Mucosa of stomach (tissue), 1 donor: ENCODE results near the gene SIK3.

Experiments used
- H3K27me3 ChIP-seq: one replicate; pipeline ENCODE4 v1.7.0; 2013; ENCODE audit warnings: mild to moderate bottlenecking, low read length; ENCODE audit not compliant: control insufficient read depth, insufficient read depth
- H3K36me3 ChIP-seq: one replicate; pipeline ENCODE4 v1.7.0; 2013; ENCODE audit warnings: low read length; ENCODE audit not compliant: control insufficient read depth, insufficient read depth
- H3K4me1 ChIP-seq: one replicate; pipeline ENCODE4 v1.7.0; 2013; ENCODE audit warnings: mild to moderate bottlenecking, low read length; ENCODE audit not compliant: control insufficient read depth, insufficient read depth
- H3K4me3 ChIP-seq: one replicate; pipeline ENCODE4 v1.7.0; 2013; ENCODE audit warnings: low read length
- H3K9ac ChIP-seq: one replicate; pipeline ENCODE4 v1.7.0; 2013; ENCODE audit warnings: mild to moderate bottlenecking, low read length, moderate library complexity
- H3K9me3 ChIP-seq: one replicate; pipeline ENCODE4 v1.7.0; 2013; ENCODE audit warnings: mild to moderate bottlenecking, low read length, moderate library complexity; ENCODE audit not compliant: control insufficient read depth
- donor health status: Pancreatic carcinoma.

SIK3 gene

GRCh38 chr11:116927163-116927974 lies 170.9 kb downstream of the SIK3 start:
- no peaks in the 10 kb centered on the region for H3K9me3 ChIP-seq
- H3K36me3 ChIP-seq: no peaks in the 10 kb centered on the region
- peaks cover 17% of the 10 kb centered on the region for H3K4me1 ChIP-seq
- no peak overlapping the region for H3K9ac ChIP-seq
- no peak overlapping the region for H3K4me3 ChIP-seq
- no peaks in the 10 kb centered on the region for H3K27me3 ChIP-seq

- Histone ChIP-seq H3K4me3 (no peak overlapping the region), H3K9me3 (no peaks in the 10 kb centered on the region), H3K36me3 (no peaks in the 10 kb centered on the region), H3K4me1 (peaks cover under 1% of the 10 kb centered on the region), H3K9ac (no peak overlapping the region), H3K27me3 (no peaks in the 10 kb centered on the region)
Observed at GRCh38 chr11:116925050-116925449, 173.2 kb downstream of the SIK3 start.

DNA sequence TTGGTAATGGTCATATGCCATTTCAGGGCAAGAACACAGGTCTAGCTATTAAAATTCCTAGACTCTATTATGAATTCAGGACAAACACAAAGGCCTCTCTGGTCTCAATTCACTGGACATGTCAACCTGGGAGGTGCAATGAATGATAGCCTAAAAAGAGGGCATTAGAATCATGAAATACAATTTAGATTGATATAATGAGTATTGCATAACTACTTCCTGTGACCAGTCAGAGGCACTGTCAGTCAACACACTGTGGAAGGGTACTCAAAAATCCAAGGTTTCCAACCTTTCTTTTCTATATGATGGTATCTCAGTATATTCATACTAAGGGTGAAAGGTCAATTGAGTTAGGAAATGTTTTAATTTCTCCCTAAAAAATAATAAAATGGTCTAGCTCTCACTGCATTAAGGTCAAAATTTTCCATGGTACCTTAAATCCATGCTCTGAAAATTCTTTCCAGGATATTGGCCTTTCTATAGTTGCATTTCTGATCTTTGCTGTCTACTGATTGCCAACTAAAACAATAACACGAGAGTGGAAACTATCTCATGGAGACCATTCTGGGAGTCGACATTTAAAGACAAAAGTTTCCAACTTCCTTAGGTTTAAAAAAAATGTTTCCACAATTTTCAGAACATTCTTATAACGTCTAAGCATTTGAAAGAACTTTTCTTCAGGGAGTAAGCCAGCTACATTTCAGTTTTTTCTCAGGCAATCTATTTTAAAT lies 179.1 kb downstream of the SIK3 start:
- no peaks in the 10 kb centered on the region for H3K9me3 ChIP-seq
- H3K4me3 ChIP-seq: no peak overlapping the region
- no peaks in the 10 kb centered on the region for H3K4me1 ChIP-seq
- no peaks in the 10 kb centered on the region for H3K36me3 ChIP-seq
- no peaks in the 10 kb centered on the region for H3K27me3 ChIP-seq
- no peak overlapping the region for H3K9ac ChIP-seq

DNA sequence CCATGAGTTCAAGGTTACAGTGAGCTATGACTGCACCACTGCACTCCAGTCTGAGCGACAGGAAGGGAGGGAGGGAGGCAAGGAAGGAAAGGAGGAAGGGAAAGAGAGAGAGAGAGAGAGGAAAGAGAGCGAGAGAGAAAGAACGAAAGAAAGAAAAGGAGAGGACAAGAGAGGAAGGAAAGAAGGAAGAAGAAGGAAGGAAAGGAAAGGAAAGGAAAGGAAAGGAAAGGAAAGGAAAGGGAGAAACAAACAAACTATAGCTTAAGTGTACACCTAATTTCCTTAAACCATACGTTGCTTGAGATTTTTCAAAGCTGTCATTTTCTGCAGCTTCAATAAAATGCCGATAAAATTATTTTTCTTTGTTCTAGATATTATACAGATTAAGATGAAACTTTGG lies 180.6 kb downstream of the SIK3 start:
- H3K27me3 ChIP-seq: no peaks in the 10 kb centered on the region
- no peak overlapping the region for H3K4me3 ChIP-seq
- H3K9ac ChIP-seq: no peak overlapping the region

DNA sequence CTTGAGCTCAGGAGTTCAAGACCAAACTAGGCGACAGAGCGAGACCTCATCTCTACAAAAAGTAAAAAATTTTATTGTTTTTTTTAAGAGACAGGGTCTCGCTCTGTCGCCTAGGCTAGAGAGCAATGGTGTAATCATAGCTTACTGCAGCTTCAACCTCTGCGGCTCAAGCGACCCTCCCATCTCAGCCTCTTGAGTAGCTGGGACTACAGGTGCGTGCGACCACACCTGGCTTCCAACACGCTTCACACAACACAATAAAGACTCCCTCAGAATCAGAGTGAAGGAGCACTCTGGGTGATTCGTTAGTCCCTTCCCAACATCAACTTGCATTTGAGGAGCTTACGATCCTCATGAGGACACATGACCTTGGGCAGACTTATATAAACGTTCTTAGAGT lies 181.3 kb downstream of the SIK3 start:
- no peaks in the 10 kb centered on the region for H3K9me3 ChIP-seq
- no peak overlapping the region for H3K9ac ChIP-seq
- H3K36me3 ChIP-seq: no peaks in the 10 kb centered on the region
- no peaks in the 10 kb centered on the region for H3K27me3 ChIP-seq
- H3K4me1 ChIP-seq: no peaks in the 10 kb centered on the region
- H3K4me3 ChIP-seq: no peak overlapping the region

More for the DNA sequence above, 180.6 kb downstream of the SIK3 start:
- no peaks in the 10 kb centered on the region for H3K36me3 ChIP-seq
- H3K9me3 ChIP-seq: no peaks in the 10 kb centered on the region
- no peaks in the 10 kb centered on the region for H3K4me1 ChIP-seq

DNA sequence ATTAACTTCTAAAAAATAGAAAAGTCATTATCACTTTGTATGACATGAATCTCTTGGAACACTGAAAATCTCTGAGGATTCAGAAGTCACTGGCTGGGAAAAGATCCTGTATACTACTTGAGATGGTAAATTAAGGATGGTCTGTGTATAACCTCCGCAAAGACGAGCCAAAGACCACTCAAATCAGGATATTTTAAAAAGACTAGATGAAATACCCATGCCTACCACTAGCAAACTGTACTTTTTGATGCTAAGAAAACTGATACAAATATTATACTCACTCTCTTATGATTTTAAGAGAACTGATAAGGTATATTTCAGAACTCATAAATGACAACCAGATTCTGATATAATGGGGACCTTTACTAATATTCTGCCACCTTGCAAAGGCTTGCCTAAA lies 182.2 kb downstream of the SIK3 start:
- no peak overlapping the region for H3K9ac ChIP-seq
- H3K4me3 ChIP-seq: no peak overlapping the region
- no peaks in the 10 kb centered on the region for H3K9me3 ChIP-seq
- no peaks in the 10 kb centered on the region for H3K36me3 ChIP-seq
- H3K4me1 ChIP-seq: no peaks in the 10 kb centered on the region
- no peaks in the 10 kb centered on the region for H3K27me3 ChIP-seq

DNA sequence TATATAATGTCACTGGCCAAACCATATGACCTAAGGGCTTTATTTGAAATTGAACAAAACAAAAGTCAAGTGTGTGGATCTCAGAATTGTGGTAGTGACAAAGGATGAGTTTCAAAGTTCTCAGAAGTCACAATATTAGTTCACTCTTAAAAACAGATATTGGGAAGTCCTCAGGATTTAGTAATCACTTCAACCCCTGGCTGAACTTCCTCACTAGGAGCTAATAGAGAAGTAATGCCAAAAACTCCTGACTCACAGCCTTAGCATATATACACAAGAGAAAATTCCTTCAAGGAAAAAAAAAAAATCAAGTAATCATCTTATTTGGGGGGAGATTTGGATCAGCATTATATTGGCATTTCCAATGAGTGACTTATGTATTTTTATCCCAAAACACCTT lies 185.2 kb downstream of the SIK3 start:
- Histone ChIP-seq H3K9ac (no peak overlapping the region), H3K4me3 (no peak overlapping the region), H3K27me3 (no peaks in the 10 kb centered on the region), H3K36me3 (no peaks in the 10 kb centered on the region), H3K4me1 (no peaks in the 10 kb centered on the region), H3K9me3 (no peaks in the 10 kb centered on the region)

DNA sequence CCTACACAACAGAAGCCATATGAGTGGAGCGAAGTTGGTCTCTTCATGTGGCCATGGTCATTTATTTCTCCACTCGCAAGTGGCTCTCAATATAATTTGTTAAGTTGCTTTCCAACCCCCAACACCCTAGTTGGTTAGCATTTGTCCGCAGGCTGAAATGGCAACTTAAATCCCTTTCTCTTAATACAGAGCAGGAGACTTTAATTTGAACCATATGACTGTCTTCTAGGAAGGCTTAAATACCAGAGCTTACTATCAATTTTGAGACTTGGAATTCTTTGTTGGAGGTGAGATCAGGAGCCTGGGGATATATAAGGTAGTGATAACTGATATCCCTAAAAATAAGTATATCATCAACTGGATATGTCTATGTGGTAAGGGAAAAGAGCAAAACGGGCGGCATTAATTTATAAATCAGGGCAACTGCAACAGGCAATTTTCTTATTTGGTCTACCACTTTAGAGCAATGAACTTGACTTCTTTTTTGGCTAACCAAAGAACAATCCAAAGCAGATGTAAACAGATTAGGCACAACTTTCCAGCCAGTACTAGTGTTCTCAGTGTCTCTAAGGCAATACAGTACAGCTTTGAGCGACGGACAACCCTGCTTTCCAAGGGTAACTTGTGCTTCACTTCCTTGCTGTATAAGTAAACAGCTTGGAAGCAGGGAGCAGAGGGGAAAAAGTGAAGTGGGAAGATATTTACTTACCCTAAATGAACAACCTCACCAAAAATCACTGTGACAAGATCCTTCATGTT lies 186.1 kb downstream of the SIK3 start:
- no peak overlapping the region for H3K4me3 ChIP-seq
- H3K9ac ChIP-seq: no peak overlapping the region
- no peaks in the 10 kb centered on the region for H3K36me3 ChIP-seq
- H3K27me3 ChIP-seq: no peaks in the 10 kb centered on the region
- H3K9me3 ChIP-seq: no peaks in the 10 kb centered on the region
- H3K4me1 ChIP-seq: no peaks in the 10 kb centered on the region

- H3K4me3 ChIP-seq: no peak overlapping the region
- no peak overlapping the region for H3K9ac ChIP-seq
- H3K4me1 ChIP-seq: no peaks in the 10 kb centered on the region
- no peaks in the 10 kb centered on the region for H3K9me3 ChIP-seq
- H3K36me3 ChIP-seq: no peaks in the 10 kb centered on the region
- no peaks in the 10 kb centered on the region for H3K27me3 ChIP-seq
Observed at GRCh38 chr11:116910847-116911246, 187.4 kb downstream of the SIK3 start.

DNA sequence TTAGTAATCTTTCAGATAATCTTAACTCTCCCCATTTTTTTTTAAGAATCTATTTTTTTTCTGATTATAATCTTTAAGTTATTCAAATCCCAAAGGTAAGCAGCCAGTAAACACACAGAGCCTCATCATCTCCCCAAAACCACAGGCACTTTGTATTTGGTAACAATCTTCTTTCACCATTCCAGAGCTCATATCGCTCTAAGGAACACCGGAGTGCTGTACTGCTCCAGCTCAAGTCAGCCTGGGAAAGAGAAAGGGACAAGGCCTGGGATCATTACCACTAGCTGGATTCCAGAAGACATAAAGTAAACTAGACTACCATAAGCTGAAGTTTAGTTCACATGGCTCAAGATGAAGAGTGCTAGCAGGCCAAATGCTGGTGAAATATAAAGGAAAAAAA lies 187.8 kb downstream of the SIK3 start:
- Histone ChIP-seq H3K9ac (no peak overlapping the region), H3K27me3 (no peaks in the 10 kb centered on the region), H3K4me1 (no peaks in the 10 kb centered on the region), H3K36me3 (no peaks in the 10 kb centered on the region), H3K9me3 (no peaks in the 10 kb centered on the region), H3K4me3 (no peak overlapping the region)

GRCh38 chr11:116909245-116909644 lies 189.0 kb downstream of the SIK3 start:
- Histone ChIP-seq H3K9me3 (no peaks in the 10 kb centered on the region), H3K4me3 (no peak overlapping the region), H3K9ac (no peak overlapping the region), H3K4me1 (no peaks in the 10 kb centered on the region), H3K27me3 (no peaks in the 10 kb centered on the region), H3K36me3 (no peaks in the 10 kb centered on the region)

DNA sequence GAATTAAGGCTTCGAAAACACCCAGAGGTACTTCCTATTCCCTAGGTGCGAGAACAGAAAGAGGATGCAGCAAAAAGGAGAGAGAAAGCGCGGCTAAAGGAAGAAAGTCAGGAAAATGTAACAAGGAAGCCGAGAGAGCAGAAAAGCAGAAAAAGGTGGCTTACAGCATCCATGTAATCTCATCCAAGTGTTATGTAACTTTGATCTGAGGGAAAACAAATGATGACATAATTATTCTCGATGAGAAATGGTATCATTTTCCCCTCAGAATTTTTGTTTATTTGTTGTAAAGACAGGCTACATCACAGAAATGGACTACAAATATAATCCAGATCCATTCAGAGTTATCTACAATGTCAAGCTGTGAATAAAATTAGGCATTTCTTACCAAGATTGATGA lies 191.7 kb downstream of the SIK3 start:
- Histone ChIP-seq H3K4me3 (no peak overlapping the region), H3K9ac (no peak overlapping the region), H3K4me1 (no peaks in the 10 kb centered on the region), H3K27me3 (no peaks in the 10 kb centered on the region), H3K36me3 (no peaks in the 10 kb centered on the region), H3K9me3 (no peaks in the 10 kb centered on the region)
